Stimulated activated CD4-positive, alpha-beta T cell treated with anti-CD3 and anti-CD28 coated beads, Interleukin-15, amount 100 ng/mL, for 24 hours (primary cell): Measurements from ENCODE around the gene FDX2.
"Not testable (repeated sequence)": the region's sequence is repeated elsewhere in the genome, so short reads cannot be mapped to it uniquely, and the experiment has no call there.

ENCODE experiments used
- DNase-seq: peaks from one replicate; pipeline ENCODE4 v3.0.0-alpha.2; 2020

FDX2 gene

DNA sequence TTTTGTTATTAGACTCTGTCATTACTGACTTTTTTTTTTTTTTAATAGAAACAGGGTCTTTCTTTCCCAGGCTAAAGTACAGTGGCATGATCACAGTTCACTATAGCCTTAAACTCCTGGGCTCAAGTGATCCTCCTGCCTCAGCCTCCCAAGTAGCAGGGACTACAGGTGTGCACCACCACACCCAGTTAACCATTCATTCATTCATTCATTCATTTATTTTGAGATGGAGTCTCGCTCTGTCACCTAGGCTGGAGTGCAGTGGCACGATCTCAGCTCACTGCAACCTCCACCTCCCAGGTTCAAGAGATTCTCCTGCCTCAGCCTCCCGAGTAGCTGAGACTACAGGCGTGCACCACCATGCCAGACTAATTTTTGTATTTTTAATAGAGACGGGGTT, 33.8 kb downstream of the FDX2 start:
- DNase-seq = not testable (repeated sequence)

DNA sequence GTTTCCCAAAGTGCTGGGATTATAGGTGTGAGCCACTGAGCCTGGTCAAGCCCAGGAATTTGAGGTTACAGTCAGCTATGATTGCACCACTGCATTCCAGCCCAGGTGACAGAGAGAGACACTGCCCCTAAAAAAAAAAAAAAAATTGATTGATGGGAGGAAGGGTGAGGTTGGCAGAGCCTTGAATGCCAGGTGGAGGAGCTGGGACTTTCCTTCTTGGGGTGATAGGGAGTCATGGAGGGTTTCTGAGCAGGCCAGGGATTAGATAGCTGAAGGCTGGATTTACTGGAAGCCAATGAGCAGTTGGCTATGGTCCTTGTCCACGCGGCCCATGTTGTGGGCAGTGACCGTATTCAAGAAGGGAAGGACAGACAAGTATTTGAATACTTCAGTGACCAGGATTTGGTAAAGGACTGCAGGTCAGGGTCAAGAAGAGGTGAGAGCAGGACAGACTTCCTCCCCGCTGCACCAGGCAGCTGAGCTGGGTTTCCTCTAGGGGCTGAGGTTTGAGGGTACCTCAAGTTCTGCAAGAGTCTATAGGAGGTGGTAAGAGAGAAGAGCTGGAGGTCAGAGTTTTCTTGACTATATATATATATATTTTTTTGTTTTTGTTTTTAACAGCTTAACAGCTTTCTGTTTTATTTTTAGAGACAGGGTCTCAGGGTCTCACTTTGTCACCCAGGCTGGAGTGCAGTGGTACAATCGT, 35.9 kb downstream of the FDX2 start:
- no peak for DNase-seq

DNA sequence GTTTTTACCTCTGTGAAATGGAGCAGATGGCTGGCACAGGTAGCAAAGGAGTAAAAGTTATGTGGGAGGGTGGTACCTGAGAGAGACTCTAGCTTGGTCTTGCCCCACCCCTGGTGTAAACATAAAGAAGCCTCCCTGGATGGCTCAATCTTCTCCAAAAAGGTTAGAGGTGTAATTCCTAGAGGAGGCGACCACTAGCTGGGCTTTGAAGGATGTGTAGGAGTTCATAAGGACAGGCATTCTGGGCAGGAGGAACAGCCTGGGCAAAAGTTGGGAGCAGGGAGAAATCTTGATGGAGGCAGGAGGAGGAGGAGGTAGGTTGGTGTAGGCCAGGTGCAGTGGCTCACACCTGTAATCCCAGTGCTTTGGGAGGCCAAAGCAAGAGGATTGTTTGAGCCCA, 36.9 kb downstream of the FDX2 start:
- DNase-seq = no peak

DNA sequence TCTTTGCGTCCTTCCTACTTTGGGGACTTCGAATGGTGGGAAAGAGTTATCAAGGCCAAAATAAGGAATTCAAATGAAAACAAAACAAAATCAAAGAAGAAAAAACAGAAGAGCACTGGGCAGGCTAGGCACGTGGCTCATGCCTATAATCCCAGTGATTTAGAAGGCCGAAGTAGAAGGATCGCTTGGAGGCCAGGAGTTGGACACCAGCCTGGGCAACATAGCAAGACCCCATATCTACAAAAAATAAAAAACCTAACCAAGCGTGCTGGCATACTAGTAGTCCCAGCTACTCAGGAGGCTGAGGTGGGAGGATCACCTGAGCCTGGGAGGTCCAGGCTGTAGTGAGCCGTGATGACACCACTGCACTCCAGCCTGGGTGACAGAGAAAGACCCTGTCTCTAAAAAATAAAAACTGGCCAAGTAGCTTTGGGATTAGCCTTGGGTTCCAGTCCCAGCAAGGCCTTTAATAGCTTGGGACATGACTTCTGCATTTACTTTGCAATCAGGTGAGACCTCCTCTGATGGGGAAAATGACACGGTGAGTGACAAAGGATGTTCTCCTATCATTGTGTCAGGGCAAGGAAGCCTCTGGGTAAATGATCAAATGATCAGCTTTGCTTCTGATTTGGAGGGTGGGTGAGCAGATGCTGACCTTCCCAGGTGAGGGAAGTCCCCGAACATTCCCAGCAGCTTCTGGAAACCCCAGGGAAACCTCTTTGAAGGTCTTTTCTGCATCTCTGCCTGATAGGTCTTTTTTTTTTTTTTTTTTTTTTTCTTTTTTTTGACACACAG, 37.8 kb downstream of the FDX2 start:
- no peak for DNase-seq

DNA sequence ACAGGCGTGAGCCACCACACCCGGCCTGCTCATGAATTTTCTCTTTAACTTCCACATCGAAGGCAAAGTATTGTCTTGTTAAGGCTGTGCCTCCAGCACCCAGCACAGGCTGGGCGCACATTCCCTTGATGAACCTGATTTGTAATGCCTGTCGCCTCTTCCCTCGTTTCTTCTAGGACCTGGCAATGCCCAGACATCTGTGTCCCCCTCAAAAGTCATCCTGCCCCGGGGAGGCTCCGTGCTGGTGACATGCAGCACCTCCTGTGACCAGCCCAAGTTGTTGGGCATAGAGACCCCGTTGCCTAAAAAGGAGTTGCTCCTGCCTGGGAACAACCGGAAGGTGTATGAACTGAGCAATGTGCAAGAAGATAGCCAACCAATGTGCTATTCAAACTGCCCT, 41.2 kb downstream of the FDX2 start:
- DNase-seq = no peak

DNA sequence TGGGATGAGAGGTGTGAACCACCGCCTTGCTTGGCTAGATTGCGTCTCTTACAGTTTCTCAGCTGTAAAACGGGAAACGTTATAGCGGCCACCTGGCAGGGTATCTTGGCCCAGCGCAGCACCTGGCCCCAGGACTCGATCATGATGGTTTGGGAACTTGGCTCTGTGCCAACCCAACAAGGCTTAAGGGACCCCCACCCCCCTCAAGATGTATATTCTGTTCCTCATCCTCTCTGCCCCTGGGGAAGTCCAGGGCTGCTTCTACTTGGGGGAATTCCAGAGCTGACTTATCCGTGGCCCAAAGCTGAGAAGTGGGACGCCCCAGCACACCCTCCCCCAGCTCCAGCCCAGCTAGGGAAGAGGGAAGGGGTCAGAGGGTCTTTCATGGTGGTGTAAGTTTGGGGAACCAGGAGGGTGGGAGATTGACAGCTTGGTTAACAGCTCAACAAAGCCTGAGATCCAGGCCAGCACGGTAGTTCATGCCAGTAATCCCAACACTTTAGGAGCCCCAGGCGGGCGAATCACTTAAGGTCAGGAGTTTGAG, 44.2 kb downstream of the FDX2 start:
- peak; percentile 44 for DNase-seq

DNA sequence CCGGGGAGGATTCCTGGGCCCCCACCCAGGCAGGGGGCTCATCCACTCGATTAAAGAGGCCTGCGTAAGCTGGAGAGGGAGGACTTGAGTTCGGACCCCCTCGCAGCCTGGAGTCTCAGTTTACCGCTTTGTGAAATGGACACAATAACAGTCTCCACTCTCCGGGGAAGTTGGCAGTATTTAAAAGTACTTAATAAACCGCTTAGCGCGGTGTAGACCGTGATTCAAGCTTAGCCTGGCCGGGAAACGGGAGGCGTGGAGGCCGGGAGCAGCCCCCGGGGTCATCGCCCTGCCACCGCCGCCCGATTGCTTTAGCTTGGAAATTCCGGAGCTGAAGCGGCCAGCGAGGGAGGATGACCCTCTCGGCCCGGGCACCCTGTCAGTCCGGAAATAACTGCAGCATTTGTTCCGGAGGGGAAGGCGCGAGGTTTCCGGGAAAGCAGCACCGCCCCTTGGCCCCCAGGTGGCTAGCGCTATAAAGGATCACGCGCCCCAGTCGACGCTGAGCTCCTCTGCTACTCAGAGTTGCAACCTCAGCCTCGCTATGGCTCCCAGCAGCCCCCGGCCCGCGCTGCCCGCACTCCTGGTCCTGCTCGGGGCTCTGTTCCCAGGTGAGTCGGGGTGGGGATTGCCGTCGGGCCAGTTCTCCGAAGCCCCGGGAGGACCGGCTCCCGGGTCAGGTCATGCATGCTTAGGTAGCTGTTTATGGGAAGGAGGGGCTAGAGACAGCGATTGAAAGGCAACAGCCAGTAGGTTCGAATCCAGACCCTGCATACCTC, 45.0 kb downstream of the FDX2 start, which contains the start of gene ICAM1:
Gene ICAM1 (plus strand): TSS at position 505 of the 779 bp plus-strand sequence. CDS start 40 bp downstream, at position 545.
- peak; percentile 85 for DNase-seq

DNA sequence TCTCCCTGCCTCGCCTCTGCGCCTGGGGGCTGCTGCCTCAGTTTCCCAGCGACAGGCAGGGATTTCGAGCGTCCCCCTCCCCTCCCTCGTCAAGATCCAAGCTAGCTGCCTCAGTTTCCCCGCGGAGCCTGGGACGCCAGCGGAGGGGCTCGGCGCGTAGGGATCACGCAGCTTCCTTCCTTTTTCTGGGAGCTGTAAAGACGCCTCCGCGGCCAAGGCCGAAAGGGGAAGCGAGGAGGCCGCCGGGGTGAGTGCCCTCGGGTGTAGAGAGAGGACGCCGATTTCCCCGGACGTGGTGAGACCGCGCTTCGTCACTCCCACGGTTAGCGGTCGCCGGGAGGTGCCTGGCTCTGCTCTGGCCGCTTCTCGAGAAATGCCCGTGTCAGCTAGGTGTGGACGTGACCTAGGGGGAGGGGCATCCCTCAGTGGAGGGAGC, 45.6 kb downstream of the FDX2 start:
- peak; percentile 88 for DNase-seq

DNA sequence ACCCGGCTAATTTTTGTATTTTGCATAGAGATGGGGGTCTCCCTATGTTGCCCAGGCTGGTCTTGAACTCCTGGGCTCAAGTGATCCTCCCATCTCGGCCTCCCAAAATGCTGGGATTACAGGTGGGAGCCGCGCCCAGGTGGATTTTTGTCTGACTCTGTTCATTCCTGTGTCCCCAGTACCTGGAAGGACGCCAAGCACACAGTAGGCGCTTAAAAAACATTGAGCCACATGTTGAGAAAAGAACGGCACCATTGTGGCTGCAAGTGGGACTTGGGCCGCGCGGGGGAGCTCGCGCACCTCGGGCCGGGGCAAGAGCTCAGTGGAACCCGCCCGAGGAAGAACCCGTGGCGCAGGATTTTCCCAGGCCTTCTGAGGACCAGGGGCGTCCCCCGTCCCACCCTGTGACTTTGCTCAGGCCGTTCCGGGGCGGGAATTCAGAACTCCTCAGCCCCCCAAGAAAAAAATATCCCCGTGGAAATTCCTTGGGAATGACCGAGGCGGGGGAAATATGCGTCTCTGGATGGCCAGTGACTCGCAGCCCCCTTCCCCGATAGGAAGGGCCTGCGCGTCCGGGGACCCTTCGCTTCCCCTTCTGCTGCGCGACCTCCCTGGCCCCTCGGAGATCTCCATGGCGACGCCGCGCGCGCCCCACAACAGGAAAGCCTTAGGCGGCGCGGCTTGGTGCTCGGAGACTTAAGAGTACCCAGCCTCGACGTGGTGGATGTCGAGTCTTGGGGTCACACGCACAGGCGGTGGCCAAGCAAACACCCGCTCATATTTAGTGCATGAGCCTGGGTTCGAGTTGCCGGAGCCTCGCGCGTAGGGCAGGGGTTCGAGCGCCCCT, 46.3 kb downstream of the FDX2 start:
- peak; percentile 92 for DNase-seq

DNA sequence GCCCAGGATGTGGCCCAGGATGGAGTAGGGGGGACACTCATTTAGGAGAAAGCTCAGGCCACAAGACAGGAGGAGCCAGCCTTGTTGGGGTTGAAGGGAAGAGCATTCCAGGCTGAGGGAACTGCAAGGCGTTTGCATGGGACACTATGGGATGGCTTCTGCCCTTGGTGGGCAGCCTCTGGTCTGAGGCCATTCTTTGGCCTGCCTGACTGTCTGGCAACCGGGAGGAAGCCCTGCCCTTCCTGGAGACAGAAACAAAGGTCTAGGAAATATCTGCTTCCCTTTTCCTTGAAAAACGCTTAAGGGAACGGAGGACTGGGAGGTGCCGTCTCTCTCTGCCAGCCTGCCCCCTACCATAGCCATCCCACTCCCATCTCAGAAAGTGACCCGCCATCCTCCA, 47.7 kb downstream of the FDX2 start:
- DNase-seq = no peak

DNA sequence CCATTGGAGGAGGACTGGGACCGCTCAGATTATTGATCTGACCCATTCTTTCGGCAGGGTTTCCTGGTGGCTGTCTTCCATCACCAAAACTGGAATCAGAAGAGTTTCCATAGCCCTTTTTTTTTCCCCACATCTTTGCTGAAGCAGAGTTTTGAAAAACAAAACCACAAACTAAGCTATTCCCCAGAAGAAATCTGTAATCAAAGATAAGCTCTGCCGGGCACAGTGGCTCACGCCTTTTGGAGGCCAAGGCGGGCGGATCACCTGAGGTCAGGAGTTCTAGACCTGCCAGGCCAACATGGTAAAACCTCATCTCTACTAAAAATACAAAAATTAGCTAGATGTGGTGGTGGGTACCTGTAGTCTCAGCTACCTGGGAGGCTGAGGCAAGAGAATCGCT, 49.1 kb downstream of the FDX2 start:
- no peak for DNase-seq

DNA sequence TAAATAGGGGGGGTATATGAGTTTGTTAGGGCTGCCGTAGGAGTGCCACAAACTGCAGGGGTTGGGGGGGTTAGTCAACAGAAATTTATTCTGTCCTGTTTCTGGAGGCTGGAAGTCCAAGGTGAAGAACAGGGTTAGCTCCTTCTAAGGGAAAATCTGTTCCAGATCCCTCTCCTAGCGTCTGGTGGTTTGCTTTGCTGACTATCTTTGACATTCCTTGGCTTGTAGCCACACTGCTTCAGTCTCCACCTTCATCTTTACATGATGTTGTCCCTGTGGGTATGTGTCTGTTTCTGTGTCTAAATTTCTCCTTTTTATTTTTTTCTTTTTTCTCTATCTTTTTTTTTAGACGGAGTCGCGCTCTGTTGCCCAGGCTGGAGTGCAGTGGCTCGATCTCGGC, 53.0 kb downstream of the FDX2 start:
- no peak for DNase-seq

DNA sequence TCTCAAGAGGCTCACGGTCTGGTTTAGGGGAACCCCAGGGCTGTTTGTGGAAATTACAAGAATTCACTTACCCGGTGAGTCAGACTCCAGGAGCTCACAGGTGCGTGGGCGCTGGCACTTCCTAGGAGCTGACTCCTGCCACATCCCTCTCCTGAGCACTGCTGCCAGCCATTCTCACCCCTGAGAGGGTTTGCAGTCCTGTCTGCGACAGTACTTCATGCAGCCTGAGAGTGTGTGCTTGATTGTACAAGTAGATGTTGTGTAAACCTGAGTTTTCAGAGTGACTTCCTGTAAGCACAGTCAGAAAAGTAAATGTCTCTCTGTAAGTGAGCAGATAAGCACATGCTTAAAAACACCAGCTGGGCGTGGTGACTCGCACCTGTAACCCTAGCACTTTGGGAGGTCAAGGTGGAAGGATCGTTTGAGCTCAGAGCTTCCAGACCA, 55.7 kb downstream of the FDX2 start:
- DNase-seq = peak; percentile 80
